Measurements from ENCODE around the gene YWHAG. TPM values are rescaled to one million over a fixed set of nuclear protein-coding genes. Genes with fewer than 3 reads are reported as not detected.

The YWHAG gene
- total RNA-seq, 1 experiment from 2014 or later, result 241 TPM

DNA sequence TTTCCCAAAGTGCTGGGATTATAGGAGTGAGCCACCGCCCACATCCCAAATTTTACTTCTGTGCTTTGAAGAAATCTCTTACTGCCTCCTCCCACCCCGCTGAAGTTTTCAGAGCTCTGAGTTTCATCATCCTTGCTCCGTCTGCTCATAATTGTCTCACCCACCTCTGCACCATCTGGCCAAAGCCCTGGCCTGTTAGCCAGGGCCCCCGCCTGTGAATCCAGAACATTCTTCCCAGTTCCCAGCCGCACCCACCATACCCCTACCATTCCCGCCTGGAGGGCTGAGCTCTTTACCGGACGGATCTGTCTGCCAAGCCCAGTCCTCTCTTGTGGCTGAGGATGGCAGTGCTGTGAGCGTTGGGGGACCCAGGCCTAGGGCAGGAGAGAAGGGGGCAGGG lies 36.2 kb upstream of the YWHAG start:
- Histone ChIP-seq H2BK5ac (ENCODE audit: insufficient read length, low read length) (no peak overlapping the region), H3K4me1 (ENCODE audit: insufficient read depth, low read length) (no peaks in the 10 kb centered on the region), H4K5ac (ENCODE audit: insufficient read length, low read depth, low read length) (no peak overlapping the region), H2AK5ac (ENCODE audit: insufficient read length, low read length) (no peak overlapping the region), H3K27me3 (ENCODE audit: insufficient read depth, low read length) (no peaks in the 10 kb centered on the region), H3K4ac (ENCODE audit: low read depth, low read length) (no peak overlapping the region), H3K9me3 (ENCODE audit: control insufficient read depth, low read depth, low read length) (no peaks in the 10 kb centered on the region), H4K8ac (replicated peaks; ENCODE audit: insufficient read length, low read depth, low read length) (no peak overlapping the region), H2AFZ (ENCODE audit: low read length) (no peak overlapping the region), H3K14ac (ENCODE audit: insufficient read depth, low read length) (no peak overlapping the region), H2BK15ac (ENCODE audit: low read depth, low read length) (no peak overlapping the region), H3K18ac (ENCODE audit: insufficient read length, low read depth, low read length) (no peak overlapping the region), H3K23me2 (ENCODE audit: insufficient read length, low read depth, low read length, poor library complexity, severe bottlenecking) (peaks cover 6% of the 10 kb centered on the region), H3K4me2 (ENCODE audit: insufficient read depth, insufficient read length, low read length) (no peak overlapping the region), H3K23ac (ENCODE audit: insufficient read length, low read depth, low read length) (no peak overlapping the region), H3T11ph (ENCODE audit: low read length) (no peak overlapping the region), H4K20me1 (ENCODE audit: control insufficient read depth, insufficient read depth, insufficient read length) (no peaks in the 10 kb centered on the region), H4K91ac (ENCODE audit: insufficient read length, low read depth, low read length) (no peak overlapping the region), H3K9ac (ENCODE audit: extremely low read depth, insufficient read length, low read length) (no peak overlapping the region), H3K79me2 (ENCODE audit: insufficient read depth, low read length) (no peaks in the 10 kb centered on the region), H2BK20ac (ENCODE audit: low read depth, low read length, poor library complexity, severe bottlenecking) (no peak overlapping the region), H3K79me1 (ENCODE audit: insufficient read depth, low read depth, low read length, poor library complexity, severe bottlenecking) (no peaks in the 10 kb centered on the region), H2BK12ac (ENCODE audit: insufficient read length, low read depth, low read length) (no peak overlapping the region), H3K56ac (ENCODE audit: insufficient read length, low read depth, low read length) (no peak overlapping the region), H2BK120ac (ENCODE audit: low read depth, low read length, poor library complexity, severe bottlenecking) (no peak overlapping the region), H3K27ac (ENCODE audit: insufficient read length, low read depth, low read length) (no peak overlapping the region)
- peak overlapping the region in 1 of 3 experiments; percentile 32; a peak in 1 of 7 replicates for H3K27ac Mint-ChIP-seq
- H3K9me3 Mint-ChIP-seq, result peaks cover 0 to 4% of the 10 kb centered on the region in 2 experiments; a peak in 3 of 5 replicates
- DNase-seq, result no peak
- peaks cover 6% of the 10 kb centered on the region for H3K27me3 Mint-ChIP-seq (ENCODE audit: low read depth)
- TF ChIP-seq, protein P1, sequence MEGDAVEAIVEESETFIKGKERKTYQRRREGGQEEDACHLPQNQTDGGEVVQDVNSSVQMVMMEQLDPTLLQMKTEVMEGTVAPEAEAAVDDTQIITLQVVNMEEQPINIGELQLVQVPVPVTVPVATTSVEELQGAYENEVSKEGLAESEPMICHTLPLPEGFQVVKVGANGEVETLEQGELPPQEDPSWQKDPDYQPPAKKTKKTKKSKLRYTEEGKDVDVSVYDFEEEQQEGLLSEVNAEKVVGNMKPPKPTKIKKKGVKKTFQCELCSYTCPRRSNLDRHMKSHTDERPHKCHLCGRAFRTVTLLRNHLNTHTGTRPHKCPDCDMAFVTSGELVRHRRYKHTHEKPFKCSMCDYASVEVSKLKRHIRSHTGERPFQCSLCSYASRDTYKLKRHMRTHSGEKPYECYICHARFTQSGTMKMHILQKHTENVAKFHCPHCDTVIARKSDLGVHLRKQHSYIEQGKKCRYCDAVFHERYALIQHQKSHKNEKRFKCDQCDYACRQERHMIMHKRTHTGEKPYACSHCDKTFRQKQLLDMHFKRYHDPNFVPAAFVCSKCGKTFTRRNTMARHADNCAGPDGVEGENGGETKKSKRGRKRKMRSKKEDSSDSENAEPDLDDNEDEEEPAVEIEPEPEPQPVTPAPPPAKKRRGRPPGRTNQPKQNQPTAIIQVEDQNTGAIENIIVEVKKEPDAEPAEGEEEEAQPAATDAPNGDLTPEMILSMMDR (conservative IDR thresholded peaks at IDR 0.05), result no peak
- peaks cover 0 to 2% (median 0%) of the 10 kb centered on the region in 3 experiments; a peak in 1 of 7 replicates for H3K36me3 Mint-ChIP-seq (ENCODE audit: insufficient read depth in 1 of 3, low read depth in 3 of 3)
- no CpG with 5 or more reads among the region's 9 CpGs for WGBS (ENCODE audit: extremely low coverage, insufficient read length, low lambda C conversion rate)
- H3K4me3 Mint-ChIP-seq, result peak overlapping the region in 1 of 2 experiments; percentile 33; a peak in 1 of 5 replicates
- peaks cover 30 to 38% of the 10 kb centered on the region in 2 experiments for H3K4me1 Mint-ChIP-seq
